ENCODE results near the gene MMP21. TPM values are rescaled to one million over a fixed set of nuclear protein-coding genes. Genes with fewer than 3 reads are reported as not detected.

MMP21 gene
- total RNA-seq, 1 experiment from 2014 or later: not detected

GRCh38 chr10:125721035-125721434 lies 54.6 kb downstream of the MMP21 start:
- in situ Hi-C loops (cut with HindIII; ENCODE audit: low sequenced_read_pairs): no loop called here
- no peak for DNase-seq (ENCODE audit: low spot score)

- no peak for DNase-seq (ENCODE audit: low spot score)
- in situ Hi-C loops (cut with HindIII; ENCODE audit: low sequenced_read_pairs): no loop called here
These were observed 55.6 kb downstream of the MMP21 start for GRCh38 chr10:125720002-125720382.

- in situ Hi-C loops (cut with HindIII; ENCODE audit: low sequenced_read_pairs): no loop called here
These were observed 56.2 kb downstream of the MMP21 start, which contains the start of gene EDRF1 for GRCh38 chr10:125719173-125720001. EDRF1 (plus strand) TSS chr10:125719709; CDS start chr10:125719808, 99 bp downstream.

More at GRCh38 chr10:125719173-125720001, 56.2 kb downstream of the MMP21 start, which contains the start of gene EDRF1:
- DNase-seq (ENCODE audit: low spot score): peak; percentile 99

Other genes with a start within 250 kb of the MMP21 start
- gene TEX36, start 92.7 kb downstream of the MMP21 start, total RNA-seq (2014; rRNA removed; shearing (Covaris generic)): not detected in 2 replicates
- 31.0 and 31.1 TPM in 2 replicates for gene EDRF1, start 56.1 kb downstream of the MMP21 start, total RNA-seq (2014; rRNA removed; shearing (Covaris generic))
- 143 and 148 TPM in 2 replicates for gene UROS, start 47.4 kb upstream of the MMP21 start, total RNA-seq (2014; rRNA removed; shearing (Covaris generic))
- 88.8 and 146 TPM in 2 replicates for gene BCCIP, start 47.7 kb upstream of the MMP21 start, total RNA-seq (2014; rRNA removed; shearing (Covaris generic))
- 46.3 and 63.2 TPM in 2 replicates for gene DHX32, start 105.5 kb upstream of the MMP21 start, total RNA-seq (2014; rRNA removed; shearing (Covaris generic))
- 3.1 and 4.8 TPM in 2 replicates for gene FANK1, start 120.7 kb upstream of the MMP21 start, total RNA-seq (2014; rRNA removed; shearing (Covaris generic))